Neuronal stem cell (in vitro differentiated cells): ENCODE results near the gene SCAND1.

Experiments used
- DNase-seq: peaks from one replicate; pipeline ENCODE4 v3.0.0-alpha.2; 2013; ENCODE audit warnings: low spot score
- H2AFZ ChIP-seq: one replicate; pipeline ENCODE4 v1.6.1; 2013; ENCODE audit warnings: mild to moderate bottlenecking, low read length, inconsistent platforms
- H2AK5ac ChIP-seq: 2 replicates; pipeline ENCODE4 v1.6.1; 2013; ENCODE audit warnings: low read depth, mild to moderate bottlenecking, inconsistent platforms, low read length, moderate library complexity, mixed read lengths
- H2BK120ac ChIP-seq: 2 replicates; pipeline ENCODE4 v1.6.1; 2013; ENCODE audit warnings: low read depth, mild to moderate bottlenecking, inconsistent platforms, low read length, moderate library complexity, mixed read lengths
- H2BK12ac ChIP-seq: one replicate; pipeline ENCODE4 v1.6.1; 2013; ENCODE audit warnings: low read length, inconsistent platforms
- H2BK15ac ChIP-seq: 2 replicates; pipeline ENCODE4 v1.6.1; 2013; ENCODE audit warnings: mild to moderate bottlenecking, low read length, inconsistent platforms, mixed read lengths
- H2BK5ac ChIP-seq: one replicate; pipeline ENCODE4 v1.6.1; 2013; ENCODE audit warnings: inconsistent platforms, mild to moderate bottlenecking, low read length, moderate library complexity
- H3K14ac ChIP-seq: one replicate; pipeline ENCODE4 v1.6.1; 2013; ENCODE audit warnings: low read length, inconsistent platforms
- H3K18ac ChIP-seq: 2 replicates; pipeline ENCODE4 v1.6.1; 2013; ENCODE audit warnings: low read length, inconsistent platforms
- H3K23ac ChIP-seq: 2 replicates; pipeline ENCODE4 v1.6.1; 2013; ENCODE audit warnings: low read depth, mild to moderate bottlenecking, mixed read lengths, low read length, inconsistent platforms; ENCODE audit not compliant: poor library complexity
- H3K27ac ChIP-seq: replicated peaks from 3 replicates; pipeline ENCODE4 v1.5.1; 2013; ENCODE audit warnings: low read length, inconsistent platforms
- H3K27me3 ChIP-seq, 3 experiments: 2 replicates each; pipeline ENCODE4 v1.6.1; 2013; ENCODE audit warnings: low read length in 3 of 3, mild to moderate bottlenecking in 2 of 3, inconsistent platforms in 1 of 3, low read depth in 1 of 3, mixed read lengths in 1 of 3, moderate library complexity in 1 of 3; ENCODE audit not compliant: control insufficient read depth in 3 of 3, insufficient read depth in 3 of 3
- H3K36me3 ChIP-seq, 2 donors: replicated peaks in 1 of 2; 2 replicates each; pipeline ENCODE4 v1.6.1; 2013; ENCODE audit warnings: low read length in 2 of 2; ENCODE audit not compliant: control insufficient read depth in 2 of 2, insufficient read depth in 2 of 2
- H3K4ac ChIP-seq: 2 replicates; pipeline ENCODE4 v1.6.1; 2013; ENCODE audit warnings: inconsistent platforms, mild to moderate bottlenecking, low read length, moderate library complexity
- H3K4me1 ChIP-seq, 2 donors: 1 replicate in 1 of 2; 2 replicates in 1 of 2; pipeline ENCODE4 v1.6.1; 2013; ENCODE audit warnings: low read length in 2 of 2, low read depth in 1 of 2; ENCODE audit not compliant: control insufficient read depth in 2 of 2, insufficient read depth in 1 of 2
- H3K4me2 ChIP-seq: one replicate; pipeline ENCODE4 v1.6.1; 2013; ENCODE audit warnings: mild to moderate bottlenecking, low read length, inconsistent platforms; ENCODE audit not compliant: insufficient read depth, poor library complexity, severe bottlenecking
- H3K4me3 ChIP-seq, 2 donors: 2 replicates each; pipeline ENCODE4 v1.5.1; 2013; ENCODE audit warnings: low read length in 2 of 2, mild to moderate bottlenecking in 2 of 2, inconsistent platforms in 1 of 2, moderate library complexity in 1 of 2
- H3K79me1 ChIP-seq: one replicate; pipeline ENCODE4 v1.6.1; 2013; ENCODE audit warnings: low read depth, mild to moderate bottlenecking, inconsistent platforms, low read length, moderate library complexity
- H3K9ac ChIP-seq: one replicate; pipeline ENCODE4 v1.6.1; 2013; ENCODE audit warnings: mild to moderate bottlenecking, low read depth, low read length, inconsistent platforms; ENCODE audit not compliant: poor library complexity
- H3K9me3 ChIP-seq, 2 donors: replicated peaks in 1 of 2; 2 replicates each; pipeline versions ENCODE3 to v1.6.1; 2013; ENCODE audit warnings: low read length in 2 of 2, mild to moderate bottlenecking in 2 of 2, inconsistent platforms in 1 of 2, low read depth in 1 of 2, mixed read lengths in 1 of 2, moderate library complexity in 1 of 2; ENCODE audit not compliant: control insufficient read depth in 2 of 2, insufficient read depth in 1 of 2
- H4K8ac ChIP-seq: one replicate; pipeline ENCODE4 v1.6.1; 2013; ENCODE audit warnings: low read depth, mild to moderate bottlenecking, inconsistent platforms, low read length, moderate library complexity
- H4K91ac ChIP-seq: one replicate; pipeline ENCODE4 v1.6.1; 2013; ENCODE audit warnings: low read length, low read depth, mild to moderate bottlenecking, inconsistent platforms; ENCODE audit not compliant: poor library complexity
- WGBS, 2 donors: extraction: QIAGEN DNeasy Blood & Tissue Kit; methylation state at CpG; one replicate each; pipeline ENCODE4 v1.1.7; 2013; ENCODE audit warnings: missing lambda C conversion rate in 2 of 2, mixed read lengths in 1 of 2; ENCODE audit not compliant: insufficient read length in 2 of 2, insufficient replicate concordance in 1 of 2; ENCODE audit errors: extremely low coverage in 2 of 2; 5-methylcytosine and 5-hydroxymethylcytosine counted together

The SCAND1 gene

GRCh38 chr20:35972462-35972861 lies 18.2 kb upstream of the SCAND1 start:
- H3K4ac ChIP-seq: no peak overlapping the region
- no peak for DNase-seq
- no peak overlapping the region for H3K18ac ChIP-seq
- no peak overlapping the region for H2AFZ ChIP-seq
- peaks cover 0 to 2% of the 10 kb centered on the region in 2 donors for H3K4me1 ChIP-seq
- H3K27ac ChIP-seq: no peak overlapping the region
- no CpG with 5 or more reads among the region's 4 CpGs for WGBS, 2 donors
- H2AK5ac ChIP-seq: no peak overlapping the region
- no peak overlapping the region for H2BK15ac ChIP-seq
- H3K9ac ChIP-seq: no peak overlapping the region
- no peak overlapping the region for H4K8ac ChIP-seq
- peaks cover 2 to 3% of the 10 kb centered on the region in 2 donors for H3K9me3 ChIP-seq
- no peaks in the 10 kb centered on the region for H3K36me3 ChIP-seq
- no peak overlapping the region for H3K4me3 ChIP-seq
- no peak overlapping the region for H4K91ac ChIP-seq
- peaks cover 0 to 3% (median 0%) of the 10 kb centered on the region in 3 experiments for H3K27me3 ChIP-seq
- H3K4me2 ChIP-seq: no peak overlapping the region
- no peak overlapping the region for H2BK5ac ChIP-seq
- H2BK12ac ChIP-seq: no peak overlapping the region
- H3K23ac ChIP-seq: no peak overlapping the region
- H2BK120ac ChIP-seq: no peak overlapping the region
- no peaks in the 10 kb centered on the region for H3K79me1 ChIP-seq
- H3K14ac ChIP-seq: no peak overlapping the region

- Histone ChIP-seq H2BK120ac (no peak overlapping the region), H3K79me1 (no peaks in the 10 kb centered on the region), H3K4ac (no peak overlapping the region), H3K23ac (no peak overlapping the region), H3K18ac (no peak overlapping the region), H3K4me1 (peaks cover 0 to 2% of the 10 kb centered on the region in 2 donors), H2AK5ac (no peak overlapping the region), H3K27ac (no peak overlapping the region), H2BK12ac (no peak overlapping the region), H4K91ac (no peak overlapping the region), H3K36me3 (no peaks in the 10 kb centered on the region), H3K27me3 (peaks cover 0 to 3% (median 0%) of the 10 kb centered on the region in 3 experiments), H2AFZ (no peak overlapping the region), H4K8ac (no peak overlapping the region), H3K9me3 (peaks cover 2 to 3% of the 10 kb centered on the region in 2 donors), H3K4me2 (no peak overlapping the region), H2BK5ac (no peak overlapping the region), H3K9ac (no peak overlapping the region), H3K14ac (no peak overlapping the region), H2BK15ac (no peak overlapping the region), H3K4me3 (no peak overlapping the region)
- DNase-seq: no peak
- WGBS, 2 donors: no CpG with 5 or more reads among the region's 2 CpGs
Observed at GRCh38 chr20:35971981-35972380, 17.7 kb upstream of the SCAND1 start.

GRCh38 chr20:35968930-35969329 lies 14.6 kb upstream of the SCAND1 start:
- no peaks in the 10 kb centered on the region for H3K79me1 ChIP-seq
- H2AK5ac ChIP-seq: no peak overlapping the region
- no peak overlapping the region for H3K18ac ChIP-seq
- peaks cover 0 to 3% of the 10 kb centered on the region in 2 donors for H3K9me3 ChIP-seq
- no peak overlapping the region for H3K4me3 ChIP-seq
- H3K27me3 ChIP-seq: no peaks in the 10 kb centered on the region
- no peak overlapping the region for H4K8ac ChIP-seq
- H3K14ac ChIP-seq: no peak overlapping the region
- no peak overlapping the region for H3K9ac ChIP-seq
- H3K4ac ChIP-seq: no peak overlapping the region
- no peak overlapping the region for H3K27ac ChIP-seq
- H4K91ac ChIP-seq: no peak overlapping the region
- no peak overlapping the region for H2BK12ac ChIP-seq
- no peak overlapping the region for H2AFZ ChIP-seq
- no CpG with 5 or more reads among the region's 1 CpG for WGBS, 2 donors
- no peak overlapping the region for H2BK5ac ChIP-seq
- H2BK15ac ChIP-seq: no peak overlapping the region
- no peak for DNase-seq
- no peak overlapping the region for H2BK120ac ChIP-seq
- no peak overlapping the region for H3K23ac ChIP-seq
- no peaks in the 10 kb centered on the region for H3K36me3 ChIP-seq
- H3K4me2 ChIP-seq: no peak overlapping the region
- H3K4me1 ChIP-seq: no peaks in the 10 kb centered on the region

- Histone ChIP-seq H4K91ac (no peak within 1 kb of the TSS), H2BK15ac (no peak within 1 kb of the TSS), H3K4me3 (no peak within 1 kb of the TSS), H3K4me1 (no peaks in the 10 kb centered on the region), H3K14ac (no peak within 1 kb of the TSS), H3K23ac (no peak within 1 kb of the TSS), H2BK12ac (no peak within 1 kb of the TSS), H3K79me1 (no peaks in the 10 kb centered on the region), H3K9ac (no peak within 1 kb of the TSS), H3K36me3 (no peaks in the 10 kb centered on the region), H3K9me3 (peaks cover 0 to 3% of the 10 kb centered on the region in 2 donors), H3K18ac (no peak within 1 kb of the TSS), H3K27me3 (no peaks in the 10 kb centered on the region), H3K4ac (no peak within 1 kb of the TSS), H2AK5ac (no peak within 1 kb of the TSS), H4K8ac (no peak within 1 kb of the TSS), H3K4me2 (no peak within 1 kb of the TSS), H3K27ac (no peak within 1 kb of the TSS), H2AFZ (no peak within 1 kb of the TSS), H2BK120ac (no peak within 1 kb of the TSS), H2BK5ac (no peak within 1 kb of the TSS)
- no CpG with 5 or more reads among the region's 3 CpGs for WGBS, 2 donors
- DNase-seq: no peak
Observed at GRCh38 chr20:35967979-35968640, 13.8 kb upstream of the SCAND1 start, which contains the start of gene CNBD2. TSS of gene CNBD2 (plus strand) at chr20:35968590. CDS start at chr20:35968763, 173 bp downstream.
